Transverse colon (tissue), 4 donors: ENCODE data around the gene RUBCN. TPM values are rescaled to one million over a fixed set of nuclear protein-coding genes. Genes with fewer than 3 reads are reported as not detected.

Experiments
- total RNA-seq, 4 donors: library from RNA; depleted of rRNA; stranded (reverse); fragments of >200 nt; gene quantifications; one replicate each; pipeline ENCODE4 v1.1.0, GENCODE V29; 2016

The RUBCN gene
- total RNA-seq, 4 donors from 2014 or later, result 32.2 to 64.7 (median 54.8) TPM

Other genes with a start within 250 kb of the RUBCN start
- 100 to 1,000 TPM; 127 to 258 (median 197) TPM for gene BDH1, start 180.9 kb downstream of the RUBCN start, total RNA-seq
- 10 to 100 TPM; 18.3 to 94.6 (median 33.6) TPM for gene FYTTD1, start 13.0 kb upstream of the RUBCN start, total RNA-seq
- gene LRCH3, start 54.4 kb upstream of the RUBCN start, total RNA-seq, result 100 to 1,000 TPM in 1 of 4 donors, 10 to 100 TPM in 3; 36.0 to 122 (median 51.2) TPM
- 100 to 1,000 TPM; 287 to 381 (median 347) TPM for gene RPL35A, start 213.3 kb upstream of the RUBCN start, total RNA-seq
- 10 to 100 TPM in 1 of 4 donors, 1 to 10 TPM in 2, under 1 TPM in 1; 1.00 to 11.2 (median 6.4) TPM for gene LMLN, start 223.3 kb upstream of the RUBCN start, total RNA-seq